Hypothalamus (tissue), 51 donors: ENCODE measurements around the gene ATG10.
A peak's percentile ranks its signal among the peaks of the same experiment; 100 is the strongest.

ENCODE experiments used
- DNase-seq, 51 donors: peaks; one replicate each; lab custom pipeline; 2025; lab: John Stamatoyannopoulos, UW

The ATG10 gene

DNA sequence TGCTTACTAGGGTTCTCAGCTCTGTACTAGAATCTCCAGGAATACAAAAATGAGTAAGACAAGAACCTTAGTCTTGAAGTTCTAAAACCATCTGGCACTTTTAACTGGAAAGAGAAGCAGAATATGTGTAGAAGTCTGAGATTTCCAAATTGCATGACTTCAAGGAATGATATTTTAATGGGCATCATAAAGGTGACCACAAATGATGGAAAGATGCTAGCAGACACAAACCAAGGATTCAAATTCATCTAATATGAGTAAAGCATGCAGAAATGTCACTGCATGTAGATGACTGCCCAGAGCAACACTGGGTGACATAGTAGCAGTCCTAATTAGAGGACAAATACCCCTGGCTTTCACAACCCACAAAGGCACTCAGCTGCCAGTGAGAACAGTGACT is 189.1 kb downstream of the ATG10 start:
- no peak for DNase-seq

DNA sequence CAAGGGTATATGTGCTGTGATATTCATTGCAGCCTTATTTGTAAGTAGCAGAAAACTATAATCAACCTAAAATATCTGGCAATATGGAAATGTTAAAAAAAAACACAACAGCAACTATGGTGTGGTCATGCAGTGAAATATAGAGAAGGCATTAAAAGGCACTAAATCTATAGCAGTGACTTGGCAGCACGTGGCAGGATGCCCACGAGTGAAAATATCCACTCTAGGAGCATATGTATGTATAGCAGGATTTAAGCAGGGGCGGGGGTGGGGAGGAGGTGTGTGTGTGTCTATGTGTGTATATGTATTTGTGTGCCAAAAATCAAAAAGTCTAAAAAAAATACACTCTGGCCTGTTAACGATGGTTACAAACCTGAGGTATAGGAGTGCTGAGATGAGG is 190.8 kb downstream of the ATG10 start:
- no peak for DNase-seq

DNA sequence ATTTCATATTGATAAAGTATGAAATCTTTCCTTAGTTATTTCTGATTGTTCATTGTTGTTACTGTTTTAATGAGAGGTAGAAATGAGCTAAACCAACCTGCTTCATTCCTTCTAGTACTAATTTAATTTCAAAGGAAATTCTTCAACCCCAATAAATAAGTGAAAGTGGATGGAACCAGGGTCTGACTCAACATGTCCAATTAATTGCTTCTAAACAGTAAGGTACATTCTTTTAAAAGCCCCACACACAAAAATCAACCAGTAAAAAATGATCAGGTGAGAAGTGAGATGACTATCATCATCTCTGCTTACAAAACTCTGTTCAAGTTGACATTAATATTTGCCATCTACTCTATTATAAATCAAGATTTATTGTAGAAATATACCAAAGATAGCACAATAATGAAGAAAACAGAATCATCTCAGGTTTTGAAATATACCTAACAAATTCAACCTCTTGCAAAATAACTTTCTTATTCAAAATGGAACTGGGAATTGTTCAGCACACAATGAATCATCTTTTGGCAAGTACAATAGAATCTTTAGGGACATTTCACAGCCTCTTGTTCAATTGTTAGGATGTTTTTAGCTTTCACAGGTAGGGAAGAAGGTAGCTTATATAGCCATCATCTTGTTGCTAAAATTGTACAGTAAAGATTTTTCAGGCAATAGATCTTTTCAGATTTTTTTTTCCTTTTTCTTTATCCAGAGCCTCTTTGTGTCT is 191.8 kb downstream of the ATG10 start:
- no peak for DNase-seq

DNA sequence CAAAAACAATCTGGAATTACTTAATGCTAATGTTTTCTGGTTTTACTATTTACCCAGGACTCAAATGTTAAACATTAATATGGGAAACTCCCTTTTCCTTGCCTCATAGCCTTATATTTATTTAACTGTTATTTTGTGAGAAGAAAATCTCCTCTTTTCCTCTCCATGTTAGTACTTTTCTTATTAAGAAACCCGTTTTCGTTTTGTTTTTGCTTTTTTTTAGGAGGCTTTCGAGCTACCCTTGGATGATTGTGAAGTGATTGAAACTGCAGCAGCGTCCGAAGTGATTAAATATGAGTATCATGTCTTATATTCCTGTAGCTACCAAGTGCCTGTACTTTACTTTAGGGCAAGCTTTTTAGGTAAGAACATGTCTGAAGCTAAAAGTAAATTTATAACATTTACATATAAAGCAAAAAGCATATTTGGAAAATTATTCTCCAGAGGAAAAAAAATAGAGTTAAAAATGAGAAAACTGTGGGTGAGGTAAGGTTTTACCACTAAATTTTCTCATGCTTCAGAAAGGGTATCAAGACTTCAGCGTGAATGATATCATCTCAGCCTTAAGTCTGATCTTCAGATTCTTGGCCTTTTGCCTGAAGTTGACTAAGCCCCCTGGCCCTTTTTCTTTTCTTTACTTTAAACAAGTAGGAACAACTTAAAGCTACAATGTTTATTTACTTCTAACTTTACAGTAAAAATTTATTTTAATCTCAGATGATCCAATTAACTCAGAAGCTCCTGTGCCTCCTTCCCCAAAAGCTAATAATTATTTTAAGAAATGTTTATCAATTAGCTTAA is 192.6 kb downstream of the ATG10 start:
- DNase-seq: no peak

DNA sequence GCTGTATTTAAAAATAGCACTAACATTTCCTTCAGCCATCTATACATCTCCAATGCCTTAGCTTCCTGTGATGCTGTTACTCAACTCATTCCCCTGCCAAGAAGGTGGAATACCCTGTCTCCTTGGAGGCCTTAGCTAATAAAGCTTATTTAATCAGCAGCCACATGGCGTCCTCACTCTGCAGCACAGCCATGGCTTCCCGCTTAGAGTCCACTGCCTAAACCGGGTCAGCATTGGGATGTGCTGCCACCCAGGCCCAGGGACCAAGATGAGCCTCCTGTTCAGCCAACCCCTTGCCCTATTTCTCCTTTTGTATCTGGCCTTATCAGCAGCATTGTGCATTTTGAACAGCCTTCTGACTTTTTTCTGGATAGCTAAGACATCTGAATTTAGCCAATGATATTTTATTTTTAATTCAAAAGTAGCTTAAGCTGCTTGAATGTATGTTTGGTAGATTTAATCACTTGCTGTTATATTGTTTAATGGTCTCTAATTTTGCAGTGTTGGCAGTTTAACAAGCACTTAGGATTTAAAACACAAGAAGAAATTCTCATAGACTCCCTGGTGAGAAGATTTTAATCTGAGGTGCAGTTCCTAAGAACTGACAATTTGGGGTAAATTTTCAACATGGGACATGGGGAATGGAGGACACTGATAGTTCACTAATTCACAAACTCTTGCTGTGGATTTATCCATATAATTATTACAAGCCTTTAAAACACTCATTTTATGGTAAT is 193.3 kb downstream of the ATG10 start:
- DNase-seq: peak in 11 of 51 donors; percentile 1 to 33 (median 5)

DNA sequence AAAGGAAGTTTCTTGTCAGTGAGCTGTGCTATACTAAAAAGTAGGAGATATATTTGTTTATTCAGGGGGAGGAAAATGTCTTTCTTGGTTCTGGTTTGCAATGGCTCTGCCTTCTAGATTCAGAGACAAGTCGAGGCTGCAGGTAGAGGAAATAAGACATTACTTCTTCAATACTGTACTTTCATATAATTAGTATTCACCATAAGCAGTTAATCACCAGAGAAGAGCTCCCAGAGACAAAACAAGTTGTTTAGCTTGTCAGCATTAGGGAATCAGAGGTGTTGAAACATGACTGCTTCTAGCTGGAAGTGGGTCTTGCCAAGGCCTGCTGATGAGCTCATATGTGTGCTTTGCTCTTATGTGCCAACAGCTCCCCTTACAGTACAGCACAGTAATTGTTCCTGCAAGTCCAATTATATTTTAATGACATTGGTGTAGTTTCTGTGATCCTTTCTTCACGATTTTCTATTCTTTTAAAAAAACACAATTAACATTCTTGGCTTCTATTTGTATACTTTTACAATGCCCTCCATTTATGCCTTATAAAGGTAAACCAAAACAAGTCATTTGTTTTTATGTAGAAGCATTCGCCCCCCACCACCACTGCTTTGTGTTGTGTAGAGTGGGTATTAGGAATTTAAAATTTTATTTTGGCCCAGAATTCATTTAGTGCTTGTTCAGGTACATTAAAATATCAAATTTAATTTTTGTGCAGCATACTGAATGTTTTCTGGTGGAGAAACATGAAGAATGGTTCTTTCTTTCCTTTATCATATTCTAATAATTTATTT is 194.1 kb downstream of the ATG10 start:
- DNase-seq: peak in 35 of 51 donors; percentile 3 to 80 (median 38)

DNA sequence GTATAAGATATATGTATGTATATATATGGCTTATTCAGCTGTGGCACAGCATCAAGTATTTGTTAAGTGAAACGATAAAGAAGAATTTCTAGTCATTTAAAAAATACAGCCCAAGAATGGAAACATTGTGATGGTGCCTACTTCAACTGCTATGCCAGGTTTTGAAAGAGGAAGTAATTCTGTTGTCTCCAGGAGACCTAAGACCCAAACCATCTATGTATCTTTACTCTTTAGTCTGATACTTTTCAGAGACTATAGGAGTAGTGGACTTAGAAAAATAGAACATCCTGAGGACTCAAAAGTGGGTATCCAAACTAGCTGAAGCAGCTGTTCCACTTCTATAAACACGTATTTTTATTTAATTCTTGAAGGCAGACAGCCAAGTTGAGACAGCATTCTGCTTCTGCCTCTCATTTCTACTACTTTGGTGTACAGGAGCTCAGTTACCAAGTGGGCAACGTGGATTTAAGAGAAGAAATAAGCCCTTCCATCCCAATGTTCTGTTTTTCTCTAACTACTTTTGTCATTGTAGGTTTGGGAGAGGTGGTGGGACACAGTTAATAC is 195.6 kb downstream of the ATG10 start:
- DNase-seq: no peak

GRCh38 chr5:82168294-82168693 is 196.5 kb downstream of the ATG10 start:
- DNase-seq: no peak

GRCh38 chr5:82169892-82170291 is 198.1 kb downstream of the ATG10 start:
- DNase-seq: no peak

DNA sequence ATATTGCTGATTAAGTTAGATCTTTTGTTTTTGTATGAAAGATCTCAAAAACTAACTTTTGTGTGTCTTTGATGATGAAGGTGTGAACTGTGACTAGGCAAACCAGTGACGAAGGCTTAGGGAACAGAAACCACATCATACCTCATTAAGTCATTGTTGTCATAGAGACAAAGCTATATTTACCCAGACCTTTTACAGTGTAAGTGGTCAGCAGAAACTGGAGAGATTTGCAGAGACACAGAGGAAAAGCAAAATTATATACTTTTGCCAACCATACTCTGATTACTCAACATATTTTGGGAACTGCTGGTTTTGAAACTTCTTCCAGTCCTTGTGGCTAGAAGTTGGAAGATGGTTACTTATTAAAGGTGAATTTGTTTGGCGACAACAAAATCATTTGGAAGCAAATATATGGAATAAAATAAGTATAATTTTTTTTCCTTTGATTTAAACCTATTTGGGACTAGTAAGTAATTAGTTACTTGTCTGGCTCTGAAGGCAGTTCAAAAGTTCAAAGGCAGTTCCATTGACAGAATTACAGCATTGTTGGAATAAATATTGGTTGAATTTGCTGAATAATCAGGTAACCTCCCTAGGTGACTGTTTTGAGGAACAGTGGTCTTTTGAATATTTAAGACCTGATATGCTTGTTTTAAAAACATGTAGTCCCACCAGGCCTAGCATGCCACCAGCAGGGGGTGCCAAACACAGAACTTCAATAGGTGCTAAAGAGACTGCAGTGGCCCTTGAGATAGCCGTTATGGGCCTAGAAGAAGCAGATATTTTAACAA is 202.5 kb downstream of the ATG10 start:
- DNase-seq: peak in 25 of 51 donors; percentile 0 to 64 (median 20)

DNA sequence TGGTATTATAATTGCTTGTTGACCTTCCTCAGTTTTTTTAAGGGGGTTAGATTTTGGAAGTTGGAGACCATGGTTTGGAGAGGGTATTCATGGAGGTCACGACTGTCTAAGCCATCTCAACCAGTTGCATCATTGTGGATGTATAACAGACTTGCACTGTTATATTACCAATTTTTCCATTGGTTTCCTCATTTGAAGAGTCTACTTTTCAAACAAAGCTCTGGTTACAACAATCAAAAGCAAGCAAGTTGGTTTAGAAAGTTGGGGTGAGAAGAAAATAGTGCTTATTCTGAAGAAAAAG is 203.0 kb downstream of the ATG10 start:
- DNase-seq: no peak

GRCh38 chr5:82176115-82176814 is 204.4 kb downstream of the ATG10 start:
- no peak for DNase-seq

- no peak for DNase-seq
These were observed 206.6 kb downstream of the ATG10 start for GRCh38 chr5:82178378-82178777.

DNA sequence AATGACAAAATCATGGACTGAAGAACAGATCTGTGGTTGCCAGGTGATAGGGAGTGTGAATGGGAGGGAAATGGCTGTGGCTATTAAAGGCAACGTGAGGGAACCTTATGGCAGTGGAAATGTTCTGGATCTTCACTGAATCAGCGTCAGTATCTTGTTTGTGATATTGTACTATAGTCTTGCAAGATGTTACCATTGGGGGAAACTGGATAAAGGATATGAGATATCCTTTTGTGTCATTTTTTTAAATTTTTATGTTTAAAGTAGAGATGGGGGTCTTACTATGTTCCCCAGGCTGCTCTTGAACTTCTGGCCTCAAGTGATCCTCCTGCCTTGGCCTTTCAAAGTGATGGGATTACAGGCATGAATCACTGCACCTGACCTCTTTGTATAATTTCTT is 210.8 kb downstream of the ATG10 start:
- DNase-seq: no peak

DNA sequence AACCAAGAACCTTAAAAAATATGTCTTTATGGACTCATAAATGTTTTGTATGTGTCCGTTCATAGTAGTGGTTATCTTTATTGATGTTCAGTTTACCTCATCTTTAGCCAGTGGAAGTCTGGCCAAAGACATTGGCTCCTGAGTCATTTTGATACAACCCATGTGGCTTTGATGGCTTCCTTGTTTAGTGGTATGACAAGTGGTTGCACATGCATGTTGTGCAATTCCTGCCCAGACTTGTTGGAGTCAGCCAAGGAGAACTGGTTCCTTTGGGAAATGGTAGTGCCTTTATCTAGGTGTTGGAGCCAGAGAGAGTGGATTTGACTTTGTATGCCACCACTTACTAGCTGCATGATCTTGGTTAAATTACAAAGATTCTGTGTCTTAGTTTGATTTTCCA is 212.0 kb downstream of the ATG10 start:
- no peak for DNase-seq

- DNase-seq: no peak
These were observed 214.0 kb downstream of the ATG10 start for GRCh38 chr5:82185851-82186250.

DNA sequence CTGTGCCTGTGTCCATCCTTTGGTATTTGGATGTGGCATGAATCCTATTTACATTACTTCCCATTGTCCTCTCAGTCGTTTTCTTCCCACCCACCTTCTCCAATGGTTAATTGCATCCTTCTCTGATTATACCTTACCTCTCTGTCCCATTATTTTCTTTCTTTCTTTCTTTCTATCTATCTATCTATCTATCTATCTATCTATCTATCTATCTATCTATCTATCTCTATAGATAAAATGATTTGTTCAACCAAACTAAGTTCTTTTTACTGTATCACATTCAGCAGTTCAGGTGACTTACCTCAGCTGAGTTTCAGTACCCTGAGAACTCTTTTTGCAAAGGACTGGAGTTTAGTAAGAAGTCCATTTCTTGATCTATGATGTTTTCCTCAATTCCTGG is 225.7 kb downstream of the ATG10 start:
- DNase-seq: no peak

DNA sequence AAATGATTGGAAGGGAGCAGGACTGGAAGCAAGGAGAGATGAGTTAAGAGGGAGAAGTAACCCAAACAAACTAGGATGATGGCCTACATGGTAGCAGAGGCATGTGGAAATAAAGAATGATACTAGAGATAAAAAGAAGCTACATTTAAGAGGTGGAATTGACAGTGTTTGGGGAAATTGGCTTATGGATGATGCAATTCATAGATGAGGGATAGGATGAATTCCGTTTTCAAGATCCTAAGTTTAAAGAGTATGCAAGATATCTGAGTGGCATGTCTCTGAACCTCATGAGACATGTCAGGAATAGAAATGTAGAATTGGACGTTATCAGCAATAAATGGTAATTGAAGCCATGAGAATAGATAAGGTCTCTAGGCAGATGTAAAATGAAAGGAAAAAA is 232.7 kb downstream of the ATG10 start:
- no peak for DNase-seq

DNA sequence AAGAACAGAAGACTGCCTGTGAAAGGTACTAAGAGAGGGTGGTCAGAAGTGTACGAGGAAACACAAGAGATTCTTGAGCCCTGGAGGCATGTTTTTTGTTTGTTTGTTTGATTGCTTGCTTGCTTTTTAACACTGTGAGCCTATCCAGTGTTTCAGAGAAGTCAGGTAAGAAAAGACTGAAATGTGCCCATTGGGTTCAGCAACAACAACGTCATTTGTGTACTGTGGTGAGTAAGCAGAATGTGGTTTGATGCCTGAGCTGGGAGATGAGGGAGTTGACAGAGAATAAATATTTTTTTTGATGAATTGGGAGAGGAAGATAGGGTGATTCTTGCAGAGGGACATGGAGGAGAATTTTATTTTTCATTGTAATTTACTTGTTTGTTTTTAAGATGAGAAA is 233.2 kb downstream of the ATG10 start:
- DNase-seq: no peak
